Activated T-helper 9 cell treated with anti-CD3 and anti-CD28 coated beads, Interleukin-2, amount 50 U/mL, for 16 hours (primary cell): ENCODE measurements around the gene CFAP141.
"Not testable (repeated sequence)": the region's sequence is repeated elsewhere in the genome, so short reads cannot be mapped to it uniquely, and the experiment has no call there.

Experiments
- DNase-seq: peaks from one replicate; pipeline ENCODE4 v3.0.0-alpha.2; 2020; ENCODE audit warnings: low read depth

Gene CFAP141

GRCh38 chr1:154206196-154206595 lies at the start of gene CFAP141:
CFAP141 (minus strand) TSS chr1:154206333; CDS start chr1:154206307, 26 bp downstream.
- DNase-seq, result no peak

- DNase-seq, result no peak
Observed at GRCh38 chr1:154253671-154254070, 47.5 kb upstream of the CFAP141 start.

GRCh38 chr1:154241703-154242351 lies 35.7 kb upstream of the CFAP141 start:
- DNase-seq, result no peak

- DNase-seq, result no peak
Observed at GRCh38 chr1:154240294-154240833, 34.2 kb upstream of the CFAP141 start.

DNA sequence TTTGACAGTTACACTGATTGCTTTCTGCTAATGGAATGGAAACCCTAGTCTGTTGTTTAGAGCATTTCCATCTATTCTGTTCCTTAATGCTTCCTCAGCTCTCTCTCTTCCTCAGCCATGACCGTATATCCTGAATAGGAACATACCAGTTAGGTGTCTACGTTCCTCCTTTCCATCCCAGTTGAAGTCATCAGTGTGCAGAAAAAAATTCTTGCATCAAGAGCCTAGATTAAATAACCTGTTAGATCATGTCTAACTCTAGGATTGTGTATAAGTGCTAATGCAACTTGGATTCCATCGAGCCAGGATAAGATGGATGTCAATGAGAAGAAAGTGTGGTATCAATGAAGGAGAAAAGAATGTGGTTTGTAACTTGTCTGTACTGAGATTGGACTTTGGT lies 33.4 kb upstream of the CFAP141 start:
- DNase-seq, result no peak

GRCh38 chr1:154237880-154238506 lies 31.9 kb upstream of the CFAP141 start:
- no peak for DNase-seq

DNA sequence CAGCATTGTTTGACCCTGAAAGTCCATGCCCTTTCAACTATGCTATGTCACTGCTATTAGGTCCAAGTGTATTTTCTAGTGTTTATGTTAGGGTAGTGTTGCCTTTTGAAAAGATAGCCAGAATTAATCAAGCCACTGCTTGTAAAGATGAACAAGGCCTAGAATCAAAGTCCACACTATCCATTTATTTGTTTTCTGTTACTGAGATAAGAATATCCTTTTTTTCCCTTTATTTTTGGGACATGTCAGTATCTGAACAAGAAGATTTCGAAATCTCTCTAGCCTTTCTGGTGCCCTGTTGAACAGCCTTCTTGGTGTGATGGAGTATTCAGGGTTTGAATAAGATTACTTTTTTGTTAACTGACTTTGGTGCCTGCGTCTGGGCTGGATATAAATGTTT lies 31.3 kb upstream of the CFAP141 start:
- no peak for DNase-seq

DNA sequence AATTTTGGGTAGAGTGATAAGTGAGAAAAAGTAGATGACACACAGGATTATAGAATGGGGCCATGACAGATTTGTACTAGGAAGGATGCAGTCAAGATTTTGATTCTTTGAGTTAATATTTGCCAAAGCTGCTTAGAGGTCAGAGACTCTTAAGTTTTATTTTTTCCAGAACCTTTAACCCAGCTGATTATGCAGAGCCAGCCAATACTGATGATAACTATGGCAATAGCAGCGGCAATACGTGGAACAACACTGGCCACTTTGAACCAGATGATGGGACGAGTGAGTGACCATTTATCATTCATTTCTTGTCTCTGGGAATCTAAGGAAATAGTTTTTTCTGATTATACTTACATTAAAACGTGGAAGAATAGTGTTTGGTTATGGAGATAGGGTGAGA lies 30.7 kb upstream of the CFAP141 start:
- no peak for DNase-seq

GRCh38 chr1:154233127-154233526 lies 27.0 kb upstream of the CFAP141 start:
- not testable (repeated sequence) for DNase-seq

- DNase-seq, result not testable (repeated sequence)
Observed at GRCh38 chr1:154231112-154231511, 25.0 kb upstream of the CFAP141 start.

DNA sequence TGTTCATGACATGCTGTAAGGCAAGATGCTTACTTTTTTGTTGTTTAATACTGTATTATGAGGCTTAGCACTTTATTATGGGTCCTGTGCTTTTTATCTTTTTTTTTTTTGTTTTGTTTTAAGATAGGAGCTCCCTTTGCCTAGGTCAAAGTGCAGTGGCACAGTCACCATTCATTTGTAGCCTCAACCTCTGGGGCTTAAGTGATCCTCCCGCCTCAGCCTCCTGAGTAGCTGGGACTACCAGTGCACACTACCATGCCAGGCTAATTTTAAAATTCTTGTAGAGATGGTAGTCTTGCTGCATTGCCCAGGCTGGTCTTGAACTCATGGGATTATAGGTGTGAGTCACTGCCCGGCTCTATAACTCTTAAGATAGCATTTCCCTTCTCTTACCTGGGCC lies 19.2 kb upstream of the CFAP141 start:
- DNase-seq, result no peak

DNA sequence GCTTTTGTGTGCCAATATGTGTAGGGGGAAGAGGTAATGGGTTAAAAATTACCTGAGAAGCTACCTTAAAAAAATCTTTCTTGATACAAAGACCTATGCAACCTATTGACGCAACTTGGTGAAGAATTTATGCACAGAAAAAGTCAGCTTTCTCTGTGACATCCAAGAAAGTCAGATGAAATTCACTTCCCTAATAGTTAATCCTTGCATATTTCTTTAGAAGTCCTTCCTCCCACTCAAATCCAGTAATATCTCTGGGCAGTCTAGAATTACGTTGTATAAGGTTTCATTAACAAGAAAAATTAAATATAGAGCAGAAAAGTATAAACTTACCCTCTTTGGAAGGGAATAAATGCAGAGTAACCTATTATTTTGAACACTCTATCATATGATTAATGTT lies 17.5 kb upstream of the CFAP141 start:
- DNase-seq, result no peak

- DNase-seq, result no peak
Observed at GRCh38 chr1:154222918-154223317, 16.8 kb upstream of the CFAP141 start.

GRCh38 chr1:154222518-154222917 lies 16.4 kb upstream of the CFAP141 start:
- DNase-seq, result no peak

GRCh38 chr1:154221278-154222001 lies 15.3 kb upstream of the CFAP141 start:
- DNase-seq, result peak; percentile 63

DNA sequence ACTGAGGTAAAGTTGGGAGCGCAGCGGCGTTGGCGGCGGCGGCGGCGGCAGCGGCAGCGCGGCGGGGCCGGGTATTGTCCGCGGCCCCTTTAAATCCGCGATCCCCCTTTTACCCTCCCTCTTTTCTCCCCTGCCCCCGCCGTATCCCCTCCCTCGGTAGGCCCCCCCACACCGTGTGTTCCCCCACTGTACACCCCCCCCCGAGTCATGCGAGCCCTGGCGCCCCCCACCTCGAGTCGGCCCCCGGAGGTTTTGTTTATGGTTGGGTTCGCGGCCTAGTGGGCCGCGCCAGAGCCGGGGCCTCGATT lies 14.8 kb upstream of the CFAP141 start:
- DNase-seq, result no peak

GRCh38 chr1:154220071-154220969 lies 14.2 kb upstream of the CFAP141 start, which contains the start of gene UBAP2L:
UBAP2L (plus strand) TSS chr1:154220955; CDS start chr1:154225124, 4,169 bp downstream.
- DNase-seq, result peak; percentile 99

DNA sequence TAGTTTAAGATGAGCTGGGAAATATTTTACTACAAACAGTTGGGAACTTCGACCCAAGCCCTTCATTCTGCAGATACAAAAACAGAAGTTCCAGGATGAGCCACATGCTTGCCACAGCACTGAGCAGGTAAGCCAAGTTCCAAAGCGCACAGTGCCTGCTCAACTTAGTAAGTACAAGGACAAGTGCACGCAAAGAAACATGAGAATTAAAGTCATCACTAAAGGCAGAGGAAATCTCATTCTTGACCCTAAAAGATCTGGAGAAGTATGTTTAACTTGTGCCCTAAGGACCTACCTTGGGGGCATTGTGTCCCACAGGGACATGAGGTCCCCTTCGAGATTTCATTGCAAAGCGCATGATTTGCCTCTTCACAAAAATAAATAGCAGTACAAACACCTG lies 13.4 kb upstream of the CFAP141 start:
- DNase-seq, result no peak

- DNase-seq, result no peak
Observed at GRCh38 chr1:154218545-154218944, 12.4 kb upstream of the CFAP141 start.

DNA sequence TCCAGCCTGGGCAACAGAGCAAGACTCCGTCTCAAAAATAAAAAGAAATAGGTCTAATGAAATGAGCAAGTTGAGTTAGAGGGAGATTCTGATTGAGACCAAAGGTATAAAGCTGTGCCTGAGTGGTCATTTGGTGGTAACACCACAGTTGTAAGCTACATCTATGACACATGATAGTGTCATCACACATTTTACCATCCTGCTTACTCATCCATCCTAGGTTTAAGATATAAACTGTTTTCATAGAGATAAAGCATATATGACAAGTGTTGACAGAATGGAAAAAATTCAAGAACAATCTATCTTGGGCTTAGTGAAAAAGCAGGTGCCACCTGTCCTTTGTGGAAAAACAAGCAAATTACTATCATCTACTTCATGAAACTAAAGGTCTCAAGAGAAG lies 7.1 kb upstream of the CFAP141 start:
- no peak for DNase-seq

- DNase-seq, result no peak
Observed at GRCh38 chr1:154212083-154212482, 6.0 kb upstream of the CFAP141 start.
